Right lobe of liver (tissue), 4 donors: ENCODE results near the gene IFITM10.
"Not testable (repeated sequence)": the region's sequence is repeated elsewhere in the genome, so short reads cannot be mapped to it uniquely, and the experiment has no call there.

Experiments used
- POLR2A ChIP-seq: fragments of 450-650 bp; IDR thresholded peaks from one replicate; pipeline ENCODE4 v1.6.1; 2017; ENCODE audit warnings: antibody characterized with exemption, mild to moderate bottlenecking
- TF ChIP-seq, protein P1 (sequence below), 4 donors: fragments of 200-600 bp in 3 of 4; fragments of 450-650 bp in 1 of 4; IDR thresholded peaks; one replicate each; pipeline versions ENCODE4 v1.5.1 to v1.8.0; 2016 to 2022; ENCODE audit warnings: antibody characterized with exemption in 4 of 4, mild to moderate bottlenecking in 2 of 4
- donor health status: DM: no; HTN: no; CAD: no.
- donor health status: DM: no; HTN: no; CAD: no.
- donor health status: DM: no; HTN: yes; CAD: no.

DNA sequence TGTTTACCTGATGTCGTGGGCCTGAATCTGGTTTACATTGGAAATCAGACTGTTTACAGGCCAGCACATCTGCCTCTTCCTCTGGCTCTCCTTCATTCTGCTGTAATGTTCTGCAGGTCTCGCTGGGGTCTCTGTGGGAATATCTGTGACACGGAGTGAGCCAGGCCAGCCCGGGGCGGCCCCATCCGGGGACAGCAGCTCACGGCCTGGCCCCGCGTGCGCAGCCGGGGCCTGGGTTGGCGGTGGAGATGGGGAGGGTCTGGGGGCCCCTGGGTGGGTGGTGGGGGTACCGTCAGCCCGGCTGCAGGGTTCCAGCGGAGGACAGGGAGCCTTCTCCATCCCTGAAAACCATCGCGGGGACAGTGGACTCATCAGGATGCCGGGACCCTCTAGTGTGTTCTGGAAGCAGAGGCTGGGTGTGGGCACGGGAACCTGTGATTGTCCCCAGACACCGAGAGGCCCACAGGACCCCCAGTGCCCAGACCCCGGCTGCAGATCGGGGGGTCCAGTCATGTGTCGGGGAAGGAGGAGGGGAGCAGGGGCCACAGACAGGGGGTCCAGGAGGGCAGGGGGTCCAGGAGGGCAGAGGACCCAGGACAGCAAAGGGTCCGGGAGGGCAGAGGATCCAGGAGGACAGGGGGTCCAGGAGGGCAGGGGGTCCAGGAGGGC lies 66.4 kb downstream of the IFITM10 start:
- TF ChIP-seq, protein P1, sequence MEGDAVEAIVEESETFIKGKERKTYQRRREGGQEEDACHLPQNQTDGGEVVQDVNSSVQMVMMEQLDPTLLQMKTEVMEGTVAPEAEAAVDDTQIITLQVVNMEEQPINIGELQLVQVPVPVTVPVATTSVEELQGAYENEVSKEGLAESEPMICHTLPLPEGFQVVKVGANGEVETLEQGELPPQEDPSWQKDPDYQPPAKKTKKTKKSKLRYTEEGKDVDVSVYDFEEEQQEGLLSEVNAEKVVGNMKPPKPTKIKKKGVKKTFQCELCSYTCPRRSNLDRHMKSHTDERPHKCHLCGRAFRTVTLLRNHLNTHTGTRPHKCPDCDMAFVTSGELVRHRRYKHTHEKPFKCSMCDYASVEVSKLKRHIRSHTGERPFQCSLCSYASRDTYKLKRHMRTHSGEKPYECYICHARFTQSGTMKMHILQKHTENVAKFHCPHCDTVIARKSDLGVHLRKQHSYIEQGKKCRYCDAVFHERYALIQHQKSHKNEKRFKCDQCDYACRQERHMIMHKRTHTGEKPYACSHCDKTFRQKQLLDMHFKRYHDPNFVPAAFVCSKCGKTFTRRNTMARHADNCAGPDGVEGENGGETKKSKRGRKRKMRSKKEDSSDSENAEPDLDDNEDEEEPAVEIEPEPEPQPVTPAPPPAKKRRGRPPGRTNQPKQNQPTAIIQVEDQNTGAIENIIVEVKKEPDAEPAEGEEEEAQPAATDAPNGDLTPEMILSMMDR (IDR thresholded peaks at IDR 0.05): not testable (repeated sequence)
- not testable (repeated sequence) for TF ChIP-seq POLR2A
